ENCODE results near the gene ANGPT4.
"Not testable (repeated sequence)": the region's sequence is repeated elsewhere in the genome, so short reads cannot be mapped to it uniquely, and the experiment has no call there.

Gene ANGPT4

GRCh38 chr20:844473-845225 is 71.5 kb downstream of the ANGPT4 start:
- peak; percentile 83 for DNase-seq (ENCODE audit: low read depth)

DNA sequence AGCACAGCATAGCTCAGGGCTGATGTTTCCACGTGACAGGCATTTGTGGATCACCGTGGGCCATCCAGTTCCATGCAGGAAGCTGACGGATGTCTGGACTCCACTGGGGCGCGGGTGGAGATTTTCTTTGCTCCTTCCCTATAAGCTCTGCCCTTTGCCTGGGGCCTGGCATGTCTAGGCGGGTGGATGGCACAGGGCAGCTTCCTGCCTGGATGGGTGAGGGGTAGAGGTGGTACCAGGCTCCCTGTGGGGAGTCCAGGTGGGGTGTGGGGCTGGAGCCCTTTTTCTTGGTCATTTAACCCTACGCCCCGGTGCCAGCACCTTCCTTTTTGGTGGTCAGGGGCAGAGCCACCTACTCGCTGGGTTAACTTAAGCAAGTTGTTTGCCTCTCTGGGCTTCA is 72.2 kb downstream of the ANGPT4 start:
- no peak for DNase-seq (ENCODE audit: low read depth)

GRCh38 chr20:842547-842940 is 73.6 kb downstream of the ANGPT4 start:
- no peak for DNase-seq (ENCODE audit: low read depth)

DNA sequence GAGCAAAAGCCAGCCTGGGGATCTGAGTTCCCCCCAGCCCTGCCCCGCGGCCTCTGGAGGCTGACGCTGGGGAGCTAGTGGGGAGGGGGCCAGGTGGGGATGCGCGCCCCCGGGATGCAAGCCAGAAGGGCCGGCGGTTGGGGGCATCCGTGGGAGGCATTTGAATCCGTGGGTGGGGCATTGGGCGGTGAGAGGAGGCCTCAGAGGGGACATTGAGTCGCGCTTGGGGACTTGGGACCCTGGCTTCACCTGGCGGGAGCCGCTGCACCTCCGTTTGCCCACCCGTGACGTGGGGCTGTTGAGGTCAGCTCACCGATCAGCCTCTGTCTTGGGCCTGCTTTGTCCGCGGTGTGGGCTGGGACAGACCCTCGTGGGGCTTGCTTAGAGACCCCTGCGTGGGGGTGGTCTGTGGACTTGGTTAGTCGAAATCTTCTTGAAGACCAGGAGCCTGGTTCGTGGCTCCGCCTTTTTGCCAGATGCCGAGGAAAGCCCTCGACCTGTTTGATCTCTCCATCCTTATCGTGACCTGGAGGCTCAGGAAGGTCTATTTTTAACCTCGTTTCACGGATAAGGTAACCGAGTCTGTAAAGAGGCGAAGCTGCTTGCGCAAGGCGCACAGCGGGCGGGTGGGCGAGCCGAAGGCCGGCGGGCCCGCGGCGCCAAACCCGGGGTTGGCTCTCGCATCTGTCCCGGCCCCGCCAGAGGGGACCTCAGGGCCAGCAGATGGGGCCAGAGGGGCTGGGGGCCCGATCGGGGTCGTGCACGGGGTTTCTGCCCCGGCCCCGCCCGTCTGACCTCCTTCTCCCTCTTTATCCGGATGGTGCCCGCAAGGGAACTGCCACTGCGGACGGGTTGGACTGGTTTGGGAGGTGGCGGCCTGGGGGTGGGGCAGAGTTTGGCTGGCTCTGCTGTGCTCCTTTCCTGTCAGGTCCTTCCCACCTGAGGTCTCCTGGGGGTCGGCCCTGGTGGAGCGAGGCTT is 74.3 kb downstream of the ANGPT4 start:
- DNase-seq (ENCODE audit: low read depth): no peak

GRCh38 chr20:840858-841567 is 75.1 kb downstream of the ANGPT4 start:
- DNase-seq (ENCODE audit: low read depth): no peak

GRCh38 chr20:840503-840857 is 75.7 kb downstream of the ANGPT4 start:
- DNase-seq (ENCODE audit: low read depth): no peak

- no peak for DNase-seq (ENCODE audit: low read depth)
Observed at GRCh38 chr20:839626-840025, 76.5 kb downstream of the ANGPT4 start.

GRCh38 chr20:839015-839414 is 77.1 kb downstream of the ANGPT4 start:
- no peak for DNase-seq (ENCODE audit: low read depth)

DNA sequence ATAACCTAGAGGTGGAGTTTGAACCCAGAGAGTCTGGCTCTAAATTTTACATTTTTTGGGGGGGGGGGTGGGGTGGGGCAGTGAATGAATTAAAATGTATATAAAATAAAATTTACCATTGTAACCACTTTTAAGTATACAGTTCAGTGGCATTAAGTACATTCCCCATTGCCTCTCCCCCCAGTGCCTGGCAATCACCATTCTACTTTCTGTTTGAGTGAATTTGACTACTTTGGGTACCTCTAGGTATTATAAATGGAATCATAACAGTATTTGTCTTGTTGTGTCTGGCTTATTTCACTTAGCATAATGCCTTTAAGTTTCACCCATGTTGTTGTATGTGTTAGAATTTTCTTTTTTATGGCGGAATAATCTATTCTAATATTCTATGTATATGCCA is 79.9 kb downstream of the ANGPT4 start:
- no peak for DNase-seq (ENCODE audit: low read depth)

DNA sequence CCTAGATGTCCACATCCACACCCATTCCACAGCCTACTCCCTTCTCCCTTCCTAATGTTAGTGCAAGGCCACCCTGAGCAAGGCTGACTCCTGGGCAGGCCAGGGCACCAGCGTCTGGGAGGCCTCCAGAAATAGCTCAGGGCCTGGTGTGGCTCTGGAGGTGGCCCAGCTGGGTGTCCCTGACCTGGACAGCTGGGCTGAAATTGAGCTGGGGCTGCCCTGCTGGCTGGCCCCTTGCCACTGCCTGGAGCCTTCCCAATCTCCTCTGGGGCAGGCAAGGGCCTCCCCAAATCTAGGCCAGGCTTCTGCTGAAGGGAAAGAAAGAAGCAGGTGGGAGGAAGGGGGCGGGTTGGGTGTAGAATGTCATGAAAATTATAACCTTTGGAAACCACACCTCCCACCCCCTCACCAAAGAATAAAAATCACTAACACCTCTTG is 80.5 kb downstream of the ANGPT4 start:
- no peak for DNase-seq (ENCODE audit: low read depth)

DNA sequence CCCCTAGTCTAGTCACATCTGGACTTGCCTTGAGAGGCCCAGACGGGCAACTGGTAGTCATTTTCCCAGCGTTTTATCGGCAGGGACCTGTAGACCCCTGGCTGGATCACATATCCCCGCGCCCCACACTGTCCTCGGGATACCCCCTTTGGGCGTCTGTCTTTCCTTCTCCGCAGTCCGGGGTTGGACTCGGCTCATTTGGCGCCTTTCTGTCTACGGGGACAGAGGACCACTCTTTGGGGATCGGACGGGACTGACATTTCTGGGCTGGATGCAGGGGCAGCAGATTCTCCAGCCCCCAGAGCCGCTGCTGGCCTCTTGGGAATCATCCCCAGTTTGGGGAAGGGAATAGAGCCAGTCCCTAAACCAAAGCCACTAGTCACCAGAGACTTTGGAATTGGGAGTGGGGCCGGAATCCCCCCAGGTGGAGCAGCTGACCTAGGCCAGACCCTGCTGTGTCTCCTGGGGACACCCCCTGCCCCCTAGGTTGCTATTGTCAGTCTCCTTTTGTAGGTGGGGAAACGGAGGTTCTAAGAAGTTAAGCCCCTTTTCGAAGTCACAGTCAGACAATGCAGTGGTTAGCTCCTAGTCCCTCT is 81.9 kb downstream of the ANGPT4 start:
- DNase-seq (ENCODE audit: low read depth): no peak

GRCh38 chr20:833450-834150 is 82.5 kb downstream of the ANGPT4 start, which contains the start of gene FAM110A:
Gene FAM110A, plus strand, starts transcription at chr20:833715. Its CDS starts 11,090 bp downstream, at chr20:844805.
- peak; percentile 93 for DNase-seq (ENCODE audit: low read depth)

GRCh38 chr20:833121-833449 is 83.0 kb downstream of the ANGPT4 start:
- DNase-seq (ENCODE audit: low read depth): no peak

- DNase-seq (ENCODE audit: low read depth): no peak
Observed at GRCh38 chr20:831956-832355, 84.2 kb downstream of the ANGPT4 start.

GRCh38 chr20:831251-831650 is 84.9 kb downstream of the ANGPT4 start:
- no peak for DNase-seq (ENCODE audit: low read depth)

DNA sequence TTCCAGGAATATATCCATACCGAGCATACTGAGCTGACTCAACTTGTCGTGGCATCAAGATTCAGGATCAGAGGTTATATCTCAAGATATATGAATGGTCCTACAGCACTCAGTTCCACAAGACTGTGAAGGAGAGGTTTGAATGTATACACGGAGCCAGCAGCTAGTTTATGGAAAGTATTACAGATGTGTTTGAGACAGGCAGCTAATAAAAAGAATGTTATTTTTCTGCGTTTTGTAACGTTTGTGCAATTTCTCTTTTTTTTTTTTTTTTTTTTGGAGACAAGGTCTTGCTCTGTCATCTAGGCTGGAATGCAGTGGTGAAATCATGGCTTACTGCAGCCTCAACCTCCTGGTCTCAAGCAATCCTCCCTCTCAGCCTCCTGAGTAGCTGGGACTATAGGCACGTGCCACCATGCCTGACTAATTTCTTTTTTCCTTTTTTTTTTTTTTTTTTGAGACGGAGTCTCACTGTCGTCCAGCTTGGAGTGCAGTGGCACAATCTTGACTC is 86.1 kb downstream of the ANGPT4 start:
- no peak for DNase-seq (ENCODE audit: low read depth)

DNA sequence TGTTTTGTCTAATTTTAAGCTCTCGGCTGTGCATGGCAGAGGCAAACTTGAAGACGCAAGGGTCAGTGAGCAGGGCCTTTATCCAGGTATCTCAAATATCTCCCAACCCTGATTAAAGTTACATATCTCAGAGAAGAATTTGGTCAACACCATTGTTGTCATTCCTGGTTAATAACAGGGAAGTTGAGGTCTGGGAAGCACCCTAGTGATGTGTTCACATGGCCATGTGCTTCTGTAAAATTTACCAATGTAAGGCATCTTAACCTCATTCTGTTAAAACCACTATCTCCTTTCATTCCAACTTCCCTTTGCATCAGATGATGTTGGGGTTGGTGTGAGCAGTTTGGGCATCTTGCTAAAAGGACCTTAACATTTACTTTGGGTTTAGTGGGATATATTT is 86.6 kb downstream of the ANGPT4 start:
- no peak for DNase-seq (ENCODE audit: low read depth)

DNA sequence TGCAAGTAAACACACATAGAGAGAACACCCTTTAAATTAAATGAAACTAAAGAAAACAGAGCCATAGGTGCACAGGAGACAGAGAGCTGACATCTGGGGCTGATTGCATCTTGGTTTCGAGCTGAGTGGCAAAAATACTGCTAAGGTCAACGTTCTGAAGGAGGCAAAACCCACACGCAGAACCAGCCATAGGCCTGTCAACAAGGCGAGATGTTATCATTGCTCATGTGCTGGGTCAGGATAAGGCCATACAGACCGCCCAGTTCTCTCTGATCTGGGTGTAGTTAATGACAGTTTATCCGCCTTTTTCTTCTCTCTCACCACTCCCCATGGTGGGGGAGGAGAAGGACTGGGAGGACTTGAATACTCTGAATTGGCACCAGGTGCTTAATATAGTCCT is 87.1 kb downstream of the ANGPT4 start:
- DNase-seq (ENCODE audit: low read depth): no peak

- DNase-seq (ENCODE audit: low read depth): not testable (repeated sequence)
Observed at GRCh38 chr20:827981-828380, 88.2 kb downstream of the ANGPT4 start.

DNA sequence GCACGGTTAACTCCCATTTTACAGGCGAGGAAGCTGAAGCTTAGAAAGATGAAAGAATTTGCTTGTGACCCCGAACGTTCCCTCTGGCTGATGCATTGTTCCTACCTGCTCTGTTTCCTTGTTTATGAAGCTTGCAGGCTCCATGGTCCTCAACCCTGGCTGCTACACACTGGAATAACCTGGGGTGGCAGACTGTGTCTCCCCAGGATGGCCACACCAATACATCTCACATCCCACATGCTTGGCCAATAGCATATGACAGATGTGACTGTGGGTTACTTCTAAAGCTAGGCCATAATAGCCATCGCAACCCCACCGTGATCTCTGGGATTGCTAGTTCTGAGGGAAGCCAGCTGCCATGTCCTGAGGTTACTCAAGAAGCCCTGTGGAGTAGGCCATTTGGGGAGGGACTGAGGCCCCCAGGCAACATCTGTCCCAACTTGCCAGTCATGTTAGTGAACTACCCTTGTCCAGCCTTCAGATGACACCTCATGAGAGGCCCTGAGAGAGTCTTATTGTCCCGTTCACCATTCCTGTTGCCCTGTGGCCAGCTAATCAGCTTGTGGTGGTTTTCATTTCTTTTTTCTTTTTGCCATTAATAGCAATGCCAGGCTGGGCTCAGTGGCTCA is 89.3 kb downstream of the ANGPT4 start:
- DNase-seq (ENCODE audit: low read depth): no peak
